ENCODE data around the gene FYN. TPM values are rescaled to one million over a fixed set of nuclear protein-coding genes. Genes with fewer than 3 reads are reported as not detected.

Gene FYN
- polyA plus RNA-seq, 1 donor (not counting 4 experiments of a cell fraction or from before 2014, with no cell fraction given) = 24.7 TPM

GRCh38 chr6:111711476-111711875 is 161.8 kb downstream of the FYN start:
- no peaks in the 10 kb centered on the region for H3K27me3 ChIP-seq (ENCODE audit: control insufficient read depth, extremely low read depth, insufficient read depth, low read length)
- no peaks in the 10 kb centered on the region for H3K9me3 ChIP-seq (ENCODE audit: control insufficient read depth, low read depth, low read length)
- dilution Hi-C loops (cut with MboI; ENCODE audit: extremely low pct_ligation_motif_present, low sequenced_read_pairs) = loop anchor here (25.0 kb wide), 1 partner anchor 251 kb away; no protein-coding TSS in a partner anchor
- no peaks in the 10 kb centered on the region for H3K79me2 ChIP-seq (ENCODE audit: control insufficient read depth, insufficient read depth, low read length)
- DNase-seq (ENCODE audit: low read depth, low spot score) = no peak
- no peak for FAIRE-seq
- H3K9ac ChIP-seq (ENCODE audit: control insufficient read depth, extremely low read depth, insufficient read depth, low read length) = no peak overlapping the region
- peaks cover 0 to 21% of the 10 kb centered on the region in 2 experiments for H3K36me3 ChIP-seq (ENCODE audit: control insufficient read depth in 2 of 2, extremely low read depth in 1 of 2, insufficient read depth in 2 of 2, low read length in 2 of 2)
- no peak overlapping the region for H3K4me3 ChIP-seq (ENCODE audit: control insufficient read depth in 2 of 3, extremely low read depth in 1 of 3, insufficient read depth in 2 of 3, low read depth in 1 of 3, low read length in 3 of 3)
- TF ChIP-seq CTCF (optimal IDR thresholded peaks at IDR 0.05 in 1 of 3, IDR thresholded peaks at IDR 0.05 in 1 of 3, conservative IDR thresholded peaks at IDR 0.05 in 1 of 3; ENCODE audit: extremely low read depth in 1 of 3, insufficient read depth in 2 of 3, low read length in 3 of 3) = no peak
- TF ChIP-seq EZH2 (IDR thresholded peaks at IDR 0.05; ENCODE audit: low read length) = no peak
- peaks cover 5% of the 10 kb centered on the region for H3K4me1 ChIP-seq (ENCODE audit: control insufficient read depth, extremely low read depth, insufficient read depth, low read length)
- H3K27ac ChIP-seq (ENCODE audit: control insufficient read depth, insufficient read depth, low read length) = no peak overlapping the region
- no peak overlapping the region for H2AFZ ChIP-seq (ENCODE audit: control insufficient read depth, low read length)
- no peaks in the 10 kb centered on the region for H3K9me1 ChIP-seq (ENCODE audit: control insufficient read depth, extremely low read depth, insufficient read depth, low read length)
- no peaks in the 10 kb centered on the region for H4K20me1 ChIP-seq (ENCODE audit: control insufficient read depth, extremely low read depth, insufficient read depth, low read length)
- no peak overlapping the region for H3K4me2 ChIP-seq (ENCODE audit: control insufficient read depth, extremely low read depth, insufficient read depth, low read depth, low read length)

GRCh38 chr6:111710911-111711310 is 162.3 kb downstream of the FYN start:
- peaks cover 5% of the 10 kb centered on the region for H3K4me1 ChIP-seq (ENCODE audit: control insufficient read depth, extremely low read depth, insufficient read depth, low read length)
- no peaks in the 10 kb centered on the region for H3K27me3 ChIP-seq (ENCODE audit: control insufficient read depth, extremely low read depth, insufficient read depth, low read length)
- FAIRE-seq (no peak), DNase-seq (ENCODE audit: low read depth, low spot score) (no peak)
- no peak overlapping the region for H3K4me3 ChIP-seq (ENCODE audit: control insufficient read depth in 2 of 3, extremely low read depth in 1 of 3, insufficient read depth in 2 of 3, low read depth in 1 of 3, low read length in 3 of 3)
- no peak overlapping the region for H3K9ac ChIP-seq (ENCODE audit: control insufficient read depth, extremely low read depth, insufficient read depth, low read length)
- H3K79me2 ChIP-seq (ENCODE audit: control insufficient read depth, insufficient read depth, low read length) = no peaks in the 10 kb centered on the region
- H4K20me1 ChIP-seq (ENCODE audit: control insufficient read depth, extremely low read depth, insufficient read depth, low read length) = no peaks in the 10 kb centered on the region
- H3K9me1 ChIP-seq (ENCODE audit: control insufficient read depth, extremely low read depth, insufficient read depth, low read length) = no peaks in the 10 kb centered on the region
- no peak overlapping the region for H3K4me2 ChIP-seq (ENCODE audit: control insufficient read depth, extremely low read depth, insufficient read depth, low read depth, low read length)
- H2AFZ ChIP-seq (ENCODE audit: control insufficient read depth, low read length) = no peak overlapping the region
- peaks cover 0 to 21% of the 10 kb centered on the region in 2 experiments for H3K36me3 ChIP-seq (ENCODE audit: control insufficient read depth in 2 of 2, extremely low read depth in 1 of 2, insufficient read depth in 2 of 2, low read length in 2 of 2)
- TF ChIP-seq CTCF (optimal IDR thresholded peaks at IDR 0.05 in 1 of 3, IDR thresholded peaks at IDR 0.05 in 1 of 3, conservative IDR thresholded peaks at IDR 0.05 in 1 of 3; ENCODE audit: extremely low read depth in 1 of 3, insufficient read depth in 2 of 3, low read length in 3 of 3) (no peak), EZH2 (IDR thresholded peaks at IDR 0.05; ENCODE audit: low read length) (no peak)
- H3K27ac ChIP-seq (ENCODE audit: control insufficient read depth, insufficient read depth, low read length) = no peak overlapping the region
- H3K9me3 ChIP-seq (ENCODE audit: control insufficient read depth, low read depth, low read length) = no peaks in the 10 kb centered on the region
- dilution Hi-C loops (cut with MboI; ENCODE audit: extremely low pct_ligation_motif_present, low sequenced_read_pairs) = loop anchor here (25.0 kb wide), 1 partner anchor 251 kb away; no protein-coding TSS in a partner anchor
